AG09309 (cell line): ENCODE data around the gene RAPGEF1.
"Not testable (repeated sequence)": the region's sequence is repeated elsewhere in the genome, so short reads cannot be mapped to it uniquely, and the experiment has no call there.

ENCODE experiments used
- DNase-seq: peaks from one replicate; pipeline ENCODE4 v3.0.0-alpha.2; 2010; ENCODE audit warnings: low read depth
- H3K4me3 ChIP-seq: 2 replicates; pipeline ENCODE4 v1.5.1; 2011; ENCODE audit warnings: mild to moderate bottlenecking, low read depth, low read length, moderate library complexity; ENCODE audit not compliant: control insufficient read depth
- TF ChIP-seq, protein P1 (sequence below): IDR thresholded peaks from 2 replicates; pipeline ENCODE4 v1.5.1; 2011; ENCODE audit warnings: mild to moderate bottlenecking, low read depth, low read length, inconsistent platforms; ENCODE audit not compliant: insufficient read depth, control insufficient read depth; ENCODE audit errors: missing control alignments

RAPGEF1 gene

DNA sequence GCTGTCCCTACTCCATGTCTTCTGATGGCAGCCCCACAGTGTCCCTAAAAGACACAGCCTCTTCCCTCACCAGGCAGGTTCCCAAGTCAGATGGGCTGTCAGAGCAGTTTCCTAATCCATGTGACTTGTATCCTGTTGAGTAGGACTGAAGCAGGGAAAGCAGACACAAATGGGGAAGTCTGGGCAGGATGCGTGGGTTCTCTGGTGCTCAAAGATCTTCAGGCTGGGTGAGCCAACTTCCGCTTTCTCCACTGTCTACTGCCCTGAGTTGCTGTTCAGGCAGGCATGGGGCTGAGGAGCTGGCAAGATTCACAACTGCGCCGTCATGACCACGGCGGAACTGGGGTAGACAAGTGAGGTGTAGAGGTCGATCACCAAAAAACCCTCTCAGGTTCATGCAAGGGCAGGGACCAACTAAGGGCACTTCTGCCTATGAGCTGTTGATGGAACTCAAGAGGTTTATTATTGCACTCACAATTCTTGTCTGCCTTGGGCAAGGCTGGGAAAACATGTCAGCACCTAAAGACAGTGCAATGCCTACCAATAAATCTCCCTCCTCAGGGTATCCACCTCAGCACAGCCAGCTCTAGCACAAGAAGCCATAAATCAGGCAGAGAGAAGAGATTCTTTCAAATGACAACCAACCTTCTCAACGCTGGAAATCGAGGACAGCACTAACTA, 83.4 kb downstream of the RAPGEF1 start:
- DNase-seq = no peak
- no peak overlapping the region for H3K4me3 ChIP-seq
- TF ChIP-seq, protein P1, sequence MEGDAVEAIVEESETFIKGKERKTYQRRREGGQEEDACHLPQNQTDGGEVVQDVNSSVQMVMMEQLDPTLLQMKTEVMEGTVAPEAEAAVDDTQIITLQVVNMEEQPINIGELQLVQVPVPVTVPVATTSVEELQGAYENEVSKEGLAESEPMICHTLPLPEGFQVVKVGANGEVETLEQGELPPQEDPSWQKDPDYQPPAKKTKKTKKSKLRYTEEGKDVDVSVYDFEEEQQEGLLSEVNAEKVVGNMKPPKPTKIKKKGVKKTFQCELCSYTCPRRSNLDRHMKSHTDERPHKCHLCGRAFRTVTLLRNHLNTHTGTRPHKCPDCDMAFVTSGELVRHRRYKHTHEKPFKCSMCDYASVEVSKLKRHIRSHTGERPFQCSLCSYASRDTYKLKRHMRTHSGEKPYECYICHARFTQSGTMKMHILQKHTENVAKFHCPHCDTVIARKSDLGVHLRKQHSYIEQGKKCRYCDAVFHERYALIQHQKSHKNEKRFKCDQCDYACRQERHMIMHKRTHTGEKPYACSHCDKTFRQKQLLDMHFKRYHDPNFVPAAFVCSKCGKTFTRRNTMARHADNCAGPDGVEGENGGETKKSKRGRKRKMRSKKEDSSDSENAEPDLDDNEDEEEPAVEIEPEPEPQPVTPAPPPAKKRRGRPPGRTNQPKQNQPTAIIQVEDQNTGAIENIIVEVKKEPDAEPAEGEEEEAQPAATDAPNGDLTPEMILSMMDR = no peak

DNA sequence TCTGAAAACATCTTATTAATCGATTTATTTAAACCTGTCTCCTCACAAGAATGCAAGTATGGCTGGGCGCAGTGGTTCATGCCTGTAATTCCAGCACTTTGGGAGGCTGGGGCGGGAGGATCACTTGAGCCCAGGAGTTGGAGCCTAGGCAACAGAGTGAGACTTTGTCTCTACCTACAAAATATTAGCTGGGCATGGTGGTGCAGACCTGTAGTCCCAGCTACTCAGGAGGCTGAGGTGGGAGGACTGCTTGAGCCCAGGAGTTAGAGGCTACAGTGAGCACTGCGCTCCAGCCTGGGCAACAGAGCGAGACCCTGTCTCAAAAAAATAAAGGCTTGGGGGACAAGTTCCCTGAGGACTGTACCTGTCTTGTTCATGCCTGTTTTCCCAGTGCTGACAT, 85.5 kb downstream of the RAPGEF1 start:
- not testable (repeated sequence) for H3K4me3 ChIP-seq, DNase-seq

DNA sequence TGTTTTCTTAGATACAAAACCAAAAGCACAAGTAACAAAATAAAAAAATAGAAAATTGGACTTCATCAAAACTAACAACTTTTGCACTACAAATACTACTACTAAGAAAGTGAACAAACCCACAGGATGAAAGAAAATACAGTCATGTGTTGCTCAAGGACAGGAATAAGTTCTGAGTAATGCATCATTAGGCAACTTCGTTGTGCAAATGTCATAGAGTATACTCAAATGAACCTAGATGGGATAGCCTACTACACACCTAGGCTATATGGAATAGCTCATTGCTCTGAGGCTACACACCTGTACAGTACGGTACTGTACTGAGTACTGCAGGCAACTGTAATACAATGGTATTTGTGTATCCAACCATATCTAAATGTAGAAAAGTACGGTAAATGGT, 88.3 kb downstream of the RAPGEF1 start:
- DNase-seq = no peak
- TF ChIP-seq, protein P1 = no peak
- no peak overlapping the region for H3K4me3 ChIP-seq

DNA sequence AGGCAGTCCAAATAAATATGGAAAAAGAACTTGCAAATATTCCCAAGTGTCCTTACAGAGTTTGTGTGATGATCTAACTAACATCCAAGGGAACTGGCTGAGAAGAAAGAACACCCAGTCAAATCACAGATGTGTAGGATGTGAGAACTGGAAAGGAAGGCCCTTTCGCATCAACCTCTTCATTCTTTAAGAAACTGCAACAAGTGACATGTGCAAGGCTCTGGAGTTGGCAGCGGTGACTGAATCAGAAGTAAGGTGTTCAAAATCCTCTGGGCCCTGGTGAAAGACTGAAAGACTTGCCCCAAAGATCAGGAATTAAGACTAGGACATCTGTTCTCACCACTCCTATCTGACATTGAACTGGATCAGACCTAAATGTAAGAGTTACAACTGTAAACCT, 88.7 kb downstream of the RAPGEF1 start:
- DNase-seq = no peak
- TF ChIP-seq, protein P1 = no peak
- no peak overlapping the region for H3K4me3 ChIP-seq

DNA sequence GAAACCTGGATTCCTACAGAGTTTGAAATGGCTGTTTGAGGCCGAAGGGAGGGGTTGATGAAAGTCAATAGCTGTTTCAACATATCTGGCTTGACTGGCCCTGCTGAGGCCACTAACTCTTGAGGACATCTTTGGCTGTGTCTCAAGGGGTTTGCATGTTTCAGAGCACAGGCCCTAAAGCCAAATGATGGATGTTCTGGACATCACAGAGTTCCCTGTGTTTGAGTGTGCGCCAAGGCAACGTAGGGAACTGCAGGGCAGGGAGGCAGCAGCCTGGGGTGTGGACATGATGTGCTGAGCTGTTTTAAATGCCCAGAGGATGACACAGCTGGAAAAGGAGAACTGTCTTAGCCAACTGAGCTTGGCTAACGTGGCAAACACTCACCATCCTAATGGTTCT, 89.6 kb downstream of the RAPGEF1 start:
- no peak overlapping the region for H3K4me3 ChIP-seq
- TF ChIP-seq, protein P1 = no peak
- DNase-seq = peak; percentile 75

DNA sequence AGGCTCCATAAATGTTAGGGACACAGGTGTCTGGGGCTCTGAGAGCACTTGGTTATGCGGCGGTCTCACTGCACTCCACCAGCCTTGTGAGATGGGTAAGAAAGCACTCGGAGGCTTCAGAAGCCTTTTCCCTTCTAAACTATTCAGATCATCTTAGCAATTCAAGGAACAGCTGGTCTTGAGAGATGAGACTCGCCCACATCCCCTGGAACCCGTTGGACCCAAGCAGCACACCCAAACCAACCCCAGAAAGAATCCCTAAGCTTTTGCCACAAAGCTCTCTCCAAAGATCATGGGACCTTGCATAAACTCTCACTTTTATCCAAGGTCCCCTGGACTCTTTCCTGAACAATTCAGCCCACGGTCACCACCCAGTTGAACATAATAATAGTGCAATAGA, 90.2 kb downstream of the RAPGEF1 start:
- DNase-seq = no peak
- no peak overlapping the region for H3K4me3 ChIP-seq
- TF ChIP-seq, protein P1 = no peak

DNA sequence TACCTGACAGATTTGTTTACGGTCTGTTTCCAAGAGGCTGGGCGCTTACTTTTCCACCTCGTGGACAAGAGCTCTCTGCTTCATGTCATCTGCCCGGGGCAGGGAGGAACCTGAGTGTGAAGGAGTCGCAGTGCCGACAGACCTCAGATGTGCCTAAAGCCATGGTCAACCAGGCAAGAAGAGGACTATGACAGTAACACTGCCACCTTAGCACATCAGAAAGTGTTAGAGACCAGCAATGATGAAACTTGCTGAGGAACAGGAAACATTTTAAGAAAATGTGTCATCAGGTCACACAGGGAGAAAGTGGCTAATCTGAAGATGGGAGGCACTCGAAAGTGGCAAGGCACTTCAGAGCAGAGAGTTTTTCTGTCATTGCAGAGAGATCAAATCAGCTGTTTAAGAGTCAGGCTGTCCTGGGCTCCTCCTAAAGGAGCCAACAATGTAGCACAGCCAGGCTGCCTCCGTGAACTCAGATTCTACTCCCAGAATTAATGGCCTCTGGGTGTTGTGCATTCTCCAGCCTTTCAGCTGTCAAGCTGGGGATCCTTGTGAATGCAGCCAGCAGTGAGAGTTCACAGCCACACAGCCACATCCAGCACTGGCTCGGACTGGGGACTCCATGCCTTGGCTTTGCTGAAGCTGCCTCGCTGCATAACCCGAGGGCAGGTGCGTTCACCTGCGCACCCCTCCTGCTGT, 94.6 kb downstream of the RAPGEF1 start:
- DNase-seq = no peak
- TF ChIP-seq, protein P1 = no peak
- H3K4me3 ChIP-seq = no peak overlapping the region
